HEK293 (cell line): Measurements from ENCODE around the gene NSD1.

Experiments
- BCL11A ChIP-seq: fragments of 450-650 bp; formaldehyde crosslinking; IDR thresholded peaks from 2 replicates; pipeline ENCODE4 v1.5.1; 2016; ENCODE audit warnings: low read depth, missing biosample characterization, missing genetic modification characterization
- GLIS1 ChIP-seq: fragments of 450-650 bp; formaldehyde crosslinking; IDR thresholded peaks from 2 replicates; pipeline ENCODE4 v1.5.1; 2016; ENCODE audit warnings: missing biosample characterization, missing genetic modification characterization
- HOXA7 ChIP-seq: sonication (generic); formaldehyde crosslinking; IDR thresholded peaks from 2 replicates; pipeline ENCODE4 v1.8.1; 2022; ENCODE audit warnings: missing genetic modification reagents, borderline replicate concordance
- OSR2 ChIP-seq: fragments of 450-650 bp; formaldehyde crosslinking; IDR thresholded peaks from 2 replicates; pipeline ENCODE4 v1.5.1; 2016; ENCODE audit warnings: missing biosample characterization, missing genetic modification characterization
- SALL2 ChIP-seq: fragments of 450-650 bp; formaldehyde crosslinking; IDR thresholded peaks from 2 replicates; pipeline ENCODE4 v1.5.0; 2017; ENCODE audit warnings: missing biosample characterization, mild to moderate bottlenecking, missing genetic modification characterization, borderline replicate concordance
- SCRT2 ChIP-seq: fragments of 450-650 bp; formaldehyde crosslinking; IDR thresholded peaks from 2 replicates; pipeline ENCODE4 v1.5.1; 2016; ENCODE audit warnings: missing biosample characterization, missing genetic modification characterization
- TCF7L2 ChIP-seq: IDR thresholded peaks from 2 replicates; pipeline ENCODE4 v1.6.1; 2011; ENCODE audit warnings: low read depth, mild to moderate bottlenecking, inconsistent platforms, low read length, moderate library complexity, borderline replicate concordance
- TRIM28 ChIP-seq: IDR thresholded peaks from 2 replicates; pipeline ENCODE4 v1.6.1; 2011; ENCODE audit warnings: low read length, control low read depth, borderline replicate concordance
- WT1 ChIP-seq: fragments of 450-650 bp; formaldehyde crosslinking; IDR thresholded peaks from 2 replicates; pipeline ENCODE4 v1.5.1; 2016; ENCODE audit warnings: missing biosample characterization, missing genetic modification characterization
- ZBTB1 ChIP-seq: fragments of 450-650 bp; formaldehyde crosslinking; IDR thresholded peaks from 2 replicates; pipeline ENCODE4 v1.5.1; 2016; ENCODE audit warnings: missing biosample characterization, missing genetic modification characterization
- ZBTB44 ChIP-seq: fragments of 450-650 bp; IDR thresholded peaks from 2 replicates; pipeline ENCODE4 v1.5.1; 2018; ENCODE audit warnings: missing biosample characterization, mild to moderate bottlenecking, missing genetic modification characterization
- ZEB2 ChIP-seq: fragments of 450-650 bp; formaldehyde crosslinking; IDR thresholded peaks from 2 replicates; pipeline ENCODE4 v1.5.1; 2016; ENCODE audit warnings: missing biosample characterization, missing genetic modification characterization
- ZFP3 ChIP-seq: fragments of 450-650 bp; formaldehyde crosslinking; IDR thresholded peaks from 2 replicates; pipeline ENCODE4 v1.5.1; 2016; ENCODE audit warnings: low read depth, missing biosample characterization, missing genetic modification characterization
- ZNF140 ChIP-seq: fragments of 450-650 bp; formaldehyde crosslinking; IDR thresholded peaks from 2 replicates; pipeline ENCODE4 v1.5.1; 2016; ENCODE audit warnings: missing biosample characterization, missing genetic modification characterization
- ZNF18 ChIP-seq: fragments of 450-650 bp; formaldehyde crosslinking; IDR thresholded peaks from 2 replicates; pipeline ENCODE4 v1.5.1; 2016; ENCODE audit warnings: missing biosample characterization, missing genetic modification characterization
- ZNF19 ChIP-seq: fragments of 450-650 bp; formaldehyde crosslinking; IDR thresholded peaks from 2 replicates; pipeline ENCODE4; 2016; ENCODE audit warnings: missing biosample characterization, missing genetic modification characterization, low read depth
- ZNF2 ChIP-seq: fragments of 450-650 bp; formaldehyde crosslinking; IDR thresholded peaks from 2 replicates; pipeline ENCODE4 v1.5.1; 2016; ENCODE audit warnings: missing biosample characterization, missing genetic modification characterization
- ZNF239 ChIP-seq: fragments of 450-650 bp; formaldehyde crosslinking; IDR thresholded peaks from 2 replicates; pipeline ENCODE4 v1.5.1; 2016; ENCODE audit warnings: missing biosample characterization, missing genetic modification characterization
- ZNF292 ChIP-seq: fragments of 450-650 bp; formaldehyde crosslinking; IDR thresholded peaks from 2 replicates; pipeline ENCODE4 v1.5.1; 2016; ENCODE audit warnings: low read depth, missing biosample characterization, missing genetic modification characterization, borderline replicate concordance
- ZNF324 ChIP-seq: fragments of 450-650 bp; formaldehyde crosslinking; IDR thresholded peaks from 2 replicates; pipeline ENCODE4 v1.5.1; 2016; ENCODE audit warnings: missing biosample characterization, missing genetic modification characterization
- ZNF335 ChIP-seq: fragments of 450-650 bp; formaldehyde crosslinking; conservative IDR thresholded peaks from 2 replicates; pipeline ENCODE4 v1.5.1; 2016; ENCODE audit warnings: missing biosample characterization, missing genetic modification characterization
- ZNF354C ChIP-seq: fragments of 450-650 bp; formaldehyde crosslinking; IDR thresholded peaks from 2 replicates; pipeline ENCODE4 v1.5.1; 2016; ENCODE audit warnings: missing biosample characterization, missing genetic modification characterization, low read depth, borderline replicate concordance
- ZNF530 ChIP-seq: fragments of 450-650 bp; formaldehyde crosslinking; IDR thresholded peaks from 2 replicates; pipeline ENCODE4 v1.5.1; 2016; ENCODE audit warnings: low read depth, missing biosample characterization, missing genetic modification characterization
- ZNF548 ChIP-seq: fragments of 450-650 bp; formaldehyde crosslinking; IDR thresholded peaks from 2 replicates; pipeline ENCODE4 v1.5.1; 2016; ENCODE audit warnings: missing biosample characterization, missing genetic modification characterization
- ZNF561 ChIP-seq: fragments of 450-650 bp; IDR thresholded peaks from 2 replicates; pipeline ENCODE4 v1.5.1; 2018; ENCODE audit warnings: missing biosample characterization, missing genetic modification characterization, borderline replicate concordance
- ZNF596 ChIP-seq: fragments of 450-650 bp; IDR thresholded peaks from 2 replicates; pipeline ENCODE4 v1.5.0; 2018; ENCODE audit warnings: missing biosample characterization, mild to moderate bottlenecking, missing genetic modification characterization, moderate library complexity
- ZNF639 ChIP-seq: fragments of 450-650 bp; formaldehyde crosslinking; IDR thresholded peaks from 2 replicates; pipeline ENCODE4 v1.5.1; 2016; ENCODE audit warnings: missing biosample characterization, missing genetic modification characterization
- ZNF677 ChIP-seq: fragments of 450-650 bp; IDR thresholded peaks from 2 replicates; pipeline ENCODE4 v1.5.0; 2018; ENCODE audit warnings: missing biosample characterization, mild to moderate bottlenecking, missing genetic modification characterization, moderate library complexity
- ZNF701 ChIP-seq: fragments of 450-650 bp; formaldehyde crosslinking; IDR thresholded peaks from 2 replicates; pipeline ENCODE4 v1.5.1; 2016; ENCODE audit warnings: missing biosample characterization, missing genetic modification characterization
- ZNF707 ChIP-seq: fragments of 450-650 bp; formaldehyde crosslinking; IDR thresholded peaks from 2 replicates; pipeline ENCODE4 v1.5.1; 2016; ENCODE audit warnings: missing biosample characterization, missing genetic modification characterization
- ZNF843 ChIP-seq: fragments of 450-650 bp; formaldehyde crosslinking; IDR thresholded peaks from 2 replicates; pipeline ENCODE4 v1.5.1; 2016; ENCODE audit warnings: missing biosample characterization, missing genetic modification characterization
- ZSCAN18 ChIP-seq: fragments of 450-650 bp; formaldehyde crosslinking; IDR thresholded peaks from 2 replicates; pipeline ENCODE4 v1.5.1; 2016; ENCODE audit warnings: missing biosample characterization, missing genetic modification characterization
- ZSCAN23 ChIP-seq: fragments of 450-650 bp; formaldehyde crosslinking; IDR thresholded peaks from 2 replicates; pipeline ENCODE4 v1.5.1; 2016; ENCODE audit warnings: missing biosample characterization, missing genetic modification characterization
- ZSCAN5A ChIP-seq: fragments of 450-650 bp; formaldehyde crosslinking; IDR thresholded peaks from 2 replicates; pipeline ENCODE4 v1.5.1; 2016; ENCODE audit warnings: missing biosample characterization, missing genetic modification characterization
- ZXDB ChIP-seq: fragments of 450-650 bp; formaldehyde crosslinking; IDR thresholded peaks from 2 replicates; pipeline ENCODE4 v1.5.1; 2016; ENCODE audit warnings: missing biosample characterization, missing genetic modification characterization

Gene NSD1

DNA sequence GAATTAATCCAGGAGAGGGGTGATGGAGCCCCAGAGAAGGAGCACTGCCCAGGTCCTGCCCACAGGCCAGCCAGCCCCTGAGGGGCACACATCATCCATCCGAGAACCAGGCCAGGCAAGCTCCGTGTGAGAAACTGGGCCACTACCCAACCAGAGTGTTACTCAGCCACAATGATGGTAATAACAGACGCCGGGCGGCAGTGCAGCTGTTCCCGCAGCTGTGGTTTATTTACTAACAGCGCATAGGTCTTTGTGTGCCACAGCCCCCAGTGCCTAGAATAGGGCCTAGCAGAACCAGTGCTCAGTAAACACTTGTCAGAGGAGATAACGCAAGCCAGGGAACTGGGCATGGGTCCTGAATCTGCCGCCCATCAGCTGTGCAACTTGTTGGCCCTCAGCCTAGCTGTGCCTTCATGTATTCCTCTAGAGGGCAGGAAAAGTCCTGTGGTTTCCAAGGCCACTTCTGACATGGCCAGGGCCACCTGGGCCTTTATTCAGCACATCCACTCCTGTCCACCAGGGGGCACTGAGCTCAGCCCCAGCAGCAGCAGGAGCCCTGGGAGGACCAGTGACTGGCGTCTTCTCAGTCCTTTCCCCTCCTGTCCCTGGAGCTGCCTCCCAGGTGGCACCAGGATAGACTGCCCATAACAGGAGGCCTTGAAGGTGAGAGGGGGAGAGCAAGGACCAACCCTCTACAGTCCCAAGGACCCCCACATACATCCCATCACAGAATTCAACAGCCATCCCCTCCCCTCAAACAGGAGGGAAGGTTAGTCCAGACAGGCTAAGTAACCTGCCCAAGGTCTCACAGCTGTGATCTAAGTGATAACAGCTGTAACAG, 176.0 kb downstream of the NSD1 start (continued):
- TF ChIP-seq ZNF18 (tag by site-specific recombination): no peak
- no peak for TF ChIP-seq HOXA7
- no peak for TF ChIP-seq ZNF639
- no peak for TF ChIP-seq ZSCAN23
- TF ChIP-seq ZNF2 (tag by site-specific recombination): 0 out of 2 replicates have a peak, but pooled peaks have one; percentile 50
- TF ChIP-seq ZNF354C (tag by site-specific recombination): no peak
- no peak for TF ChIP-seq ZBTB1 (tag by site-specific recombination)
- no peak for TF ChIP-seq OSR2 (tag by site-specific recombination)
- TF ChIP-seq ZNF335 (tag by site-specific recombination): peak; percentile 66
- TF ChIP-seq WT1: no peak
- no peak for TF ChIP-seq ZNF19
- TF ChIP-seq SALL2 (tag by site-specific recombination): no peak
- TF ChIP-seq ZNF707 (tag by site-specific recombination): no peak
- no peak for TF ChIP-seq TCF7L2
- TF ChIP-seq ZNF596 (tag by site-specific recombination): no peak
- peak; percentile 59; the same call in 1 of the 2 replicates for TF ChIP-seq SCRT2 (tag by site-specific recombination)
- TF ChIP-seq ZNF239 (tag by site-specific recombination): no peak
- TF ChIP-seq ZNF292 (tag by site-specific recombination): no peak
- TF ChIP-seq GLIS1 (tag by site-specific recombination): peak; percentile 74
- no peak for TF ChIP-seq BCL11A (tag by site-specific recombination)
- no peak for TF ChIP-seq ZNF140
- TF ChIP-seq ZEB2: peak; percentile 43; the same call in 1 of the 2 replicates
- TF ChIP-seq ZBTB44 (tag by site-specific recombination): no peak
- TF ChIP-seq ZNF843 (tag by site-specific recombination): no peak
- TF ChIP-seq ZNF701 (tag by site-specific recombination): no peak
- TF ChIP-seq ZSCAN18 (tag by site-specific recombination): no peak
- no peak for TF ChIP-seq ZNF530 (tag by site-specific recombination)
- TF ChIP-seq ZSCAN5A (tag by site-specific recombination): no peak
- no peak for TF ChIP-seq ZNF324
- peak; percentile 29; the same call in 1 of the 2 replicates for TF ChIP-seq ZXDB (tag by site-specific recombination)
- TF ChIP-seq ZFP3: no peak
- no peak for TF ChIP-seq ZNF677 (tag by site-specific recombination)
- TF ChIP-seq TRIM28: peak; percentile 30; the same call in 1 of the 2 replicates
- no peak for TF ChIP-seq ZNF548 (tag by site-specific recombination)
- TF ChIP-seq ZNF561 (tag by site-specific recombination): 0 out of 2 replicates have a peak, but pooled peaks have one; percentile 18
